K562 (cell line): ENCODE data around the gene CACNG7.

ENCODE experiments used
- CREB1 ChIP-seq, 2 experiments: sonication (generic) in 1 of 2; formaldehyde crosslinking in 1 of 2; IDR thresholded peaks; 2 replicates each; pipeline versions ENCODE4 v1.6.1 to v1.8.0; 2012 to 2022; ENCODE audit warnings: inconsistent platforms in 1 of 2, mild to moderate bottlenecking in 1 of 2, missing genetic modification reagents in 1 of 2, moderate library complexity in 1 of 2
- MXI1 ChIP-seq: IDR thresholded peaks from 2 replicates; pipeline ENCODE4 v1.6.1; 2011; ENCODE audit warnings: low read depth, mild to moderate bottlenecking, improper control_type of control experiment, low read length
- PHF8 ChIP-seq: fragments of 200-600 bp; sonication (generic); IDR thresholded peaks from 2 replicates; pipeline ENCODE4 v1.6.1; 2012; ENCODE audit warnings: mixed run types, mild to moderate bottlenecking, inconsistent platforms, low read length, moderate library complexity, borderline replicate concordance
- POLR2A ChIP-seq: fragments of 450-650 bp; conservative IDR thresholded peaks from 2 replicates; pipeline ENCODE4 v1.6.1; 2016
- SP1 ChIP-seq: sonication (generic); formaldehyde crosslinking; IDR thresholded peaks from 2 replicates; pipeline ENCODE4 v1.8.1; 2022; ENCODE audit warnings: mild to moderate bottlenecking, missing genetic modification reagents
- ZNF121 ChIP-seq: sonication (generic); formaldehyde crosslinking; conservative IDR thresholded peaks from 2 replicates; pipeline ENCODE4 v1.8.0; 2022; ENCODE audit warnings: missing genetic modification reagents
- ZNF274 ChIP-seq: IDR thresholded peaks from 2 replicates; pipeline ENCODE4 v1.6.1; 2011; ENCODE audit warnings: low read depth, mild to moderate bottlenecking, low read length, moderate library complexity, borderline replicate concordance
- TF ChIP-seq, protein P1 (sequence below), 3 experiments: IDR thresholded peaks in 2 of 3; conservative IDR thresholded peaks in 1 of 3; 2 replicates each; pipeline ENCODE4 v1.5.1; 2011 to 2012; ENCODE audit warnings: low read length in 3 of 3, mild to moderate bottlenecking in 3 of 3, control low read depth in 2 of 3, improper control_type of control experiment in 1 of 3, inconsistent platforms in 1 of 3, low read depth in 1 of 3, mixed read lengths in 1 of 3, moderate library complexity in 1 of 3; ENCODE audit not compliant: insufficient read depth in 2 of 3
- TF ChIP-seq, protein P2 (sequence below): sonication (generic); formaldehyde crosslinking; IDR thresholded peaks from 2 replicates; pipeline ENCODE4 v1.8.0; 2022; ENCODE audit warnings: mild to moderate bottlenecking, missing genetic modification reagents, borderline replicate concordance
- TF ChIP-seq, protein P3 (sequence below), 2 experiments: IDR thresholded peaks; 2 replicates each; pipeline ENCODE4 v1.6.1; 2011; ENCODE audit warnings: borderline replicate concordance in 1 of 2, control low read depth in 1 of 2, low read depth in 1 of 2, low read length in 1 of 2, mild to moderate bottlenecking in 1 of 2, mixed read lengths in 1 of 2, moderate library complexity in 1 of 2; ENCODE audit not compliant: insufficient read depth in 1 of 2, insufficient read length in 1 of 2, poor library complexity in 1 of 2, severe bottlenecking in 1 of 2; ENCODE audit errors: extremely low read depth in 1 of 2
- TF ChIP-seq, protein P4 (sequence below): fragments of 250-450 bp; sonication (Bioruptor Pico); IDR thresholded peaks from 2 replicates; pipeline ENCODE4 v1.8.0; 2021; ENCODE audit warnings: mild to moderate bottlenecking, moderate library complexity
- TF ChIP-seq, protein P5 (sequence below), 2 experiments: fragments of 200-800 bp in 1 of 2; sonication (Bioruptor generic) in 1 of 2; sonication (generic) in 1 of 2; formaldehyde crosslinking in 1 of 2; IDR thresholded peaks in 1 of 2; conservative IDR thresholded peaks in 1 of 2; 2 replicates each; pipeline versions ENCODE4 v1.5.0 to v1.6.1; 2016 to 2020; ENCODE audit warnings: missing compliant biosample characterization in 1 of 2, missing genetic modification characterization in 1 of 2, missing genetic modification reagents in 1 of 2

DNA sequence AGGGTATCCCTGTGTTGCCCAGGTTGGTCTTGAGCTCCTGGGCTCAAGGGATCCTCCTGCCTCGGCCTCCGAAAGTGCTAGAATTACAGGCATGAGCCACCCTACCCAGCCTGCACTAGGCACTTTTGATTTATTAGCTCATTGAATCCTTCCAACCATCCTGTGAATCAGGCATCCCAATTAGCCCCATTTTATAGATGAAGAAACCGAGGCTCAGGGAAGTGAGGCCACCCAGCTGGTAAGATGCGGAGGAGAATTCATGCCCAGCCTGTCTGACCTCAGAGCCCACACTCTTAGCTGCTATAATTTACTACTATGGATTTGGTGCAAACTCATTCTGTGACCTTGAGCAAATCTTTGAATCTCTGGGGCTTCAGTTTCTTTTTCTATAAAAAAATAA is 35.9 kb downstream of the CACNG7 start:
- TF ChIP-seq MXI1 (no peak), ZNF274 (no peak), ZNF121 (CRISPR knock-in tag) (no peak), SP1 (CRISPR knock-in tag) (no peak), PHF8 (no peak), POLR2A (no peak), CREB1 (IDR thresholded peaks at IDR 0.05) (no peak), CREB1 (CRISPR knock-in tag; IDR thresholded peaks at IDR 0.05) (no peak)
- TF ChIP-seq, protein P1, sequence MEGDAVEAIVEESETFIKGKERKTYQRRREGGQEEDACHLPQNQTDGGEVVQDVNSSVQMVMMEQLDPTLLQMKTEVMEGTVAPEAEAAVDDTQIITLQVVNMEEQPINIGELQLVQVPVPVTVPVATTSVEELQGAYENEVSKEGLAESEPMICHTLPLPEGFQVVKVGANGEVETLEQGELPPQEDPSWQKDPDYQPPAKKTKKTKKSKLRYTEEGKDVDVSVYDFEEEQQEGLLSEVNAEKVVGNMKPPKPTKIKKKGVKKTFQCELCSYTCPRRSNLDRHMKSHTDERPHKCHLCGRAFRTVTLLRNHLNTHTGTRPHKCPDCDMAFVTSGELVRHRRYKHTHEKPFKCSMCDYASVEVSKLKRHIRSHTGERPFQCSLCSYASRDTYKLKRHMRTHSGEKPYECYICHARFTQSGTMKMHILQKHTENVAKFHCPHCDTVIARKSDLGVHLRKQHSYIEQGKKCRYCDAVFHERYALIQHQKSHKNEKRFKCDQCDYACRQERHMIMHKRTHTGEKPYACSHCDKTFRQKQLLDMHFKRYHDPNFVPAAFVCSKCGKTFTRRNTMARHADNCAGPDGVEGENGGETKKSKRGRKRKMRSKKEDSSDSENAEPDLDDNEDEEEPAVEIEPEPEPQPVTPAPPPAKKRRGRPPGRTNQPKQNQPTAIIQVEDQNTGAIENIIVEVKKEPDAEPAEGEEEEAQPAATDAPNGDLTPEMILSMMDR (IDR thresholded peaks at IDR 0.05 in 2 of 3, conservative IDR thresholded peaks at IDR 0.05 in 1 of 3; ENCODE audit: insufficient read depth in 2 of 3, low read depth in 1 of 3, low read length in 3 of 3), result no peak
- TF ChIP-seq, protein P2, sequence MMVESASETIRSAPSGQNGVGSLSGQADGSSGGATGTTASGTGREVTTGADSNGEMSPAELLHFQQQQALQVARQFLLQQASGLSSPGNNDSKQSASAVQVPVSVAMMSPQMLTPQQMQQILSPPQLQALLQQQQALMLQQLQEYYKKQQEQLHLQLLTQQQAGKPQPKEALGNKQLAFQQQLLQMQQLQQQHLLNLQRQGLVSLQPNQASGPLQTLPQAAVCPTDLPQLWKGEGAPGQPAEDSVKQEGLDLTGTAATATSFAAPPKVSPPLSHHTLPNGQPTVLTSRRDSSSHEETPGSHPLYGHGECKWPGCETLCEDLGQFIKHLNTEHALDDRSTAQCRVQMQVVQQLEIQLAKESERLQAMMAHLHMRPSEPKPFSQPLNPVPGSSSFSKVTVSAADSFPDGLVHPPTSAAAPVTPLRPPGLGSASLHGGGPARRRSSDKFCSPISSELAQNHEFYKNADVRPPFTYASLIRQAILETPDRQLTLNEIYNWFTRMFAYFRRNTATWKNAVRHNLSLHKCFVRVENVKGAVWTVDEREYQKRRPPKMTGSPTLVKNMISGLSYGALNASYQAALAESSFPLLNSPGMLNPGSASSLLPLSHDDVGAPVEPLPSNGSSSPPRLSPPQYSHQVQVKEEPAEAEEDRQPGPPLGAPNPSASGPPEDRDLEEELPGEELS (CRISPR knock-in tag), result no peak
- TF ChIP-seq, protein P3, sequence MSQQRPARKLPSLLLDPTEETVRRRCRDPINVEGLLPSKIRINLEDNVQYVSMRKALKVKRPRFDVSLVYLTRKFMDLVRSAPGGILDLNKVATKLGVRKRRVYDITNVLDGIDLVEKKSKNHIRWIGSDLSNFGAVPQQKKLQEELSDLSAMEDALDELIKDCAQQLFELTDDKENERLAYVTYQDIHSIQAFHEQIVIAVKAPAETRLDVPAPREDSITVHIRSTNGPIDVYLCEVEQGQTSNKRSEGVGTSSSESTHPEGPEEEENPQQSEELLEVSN (IDR thresholded peaks at IDR 0.05; ENCODE audit: borderline replicate concordance in 1 of 2, extremely low read depth in 1 of 2, insufficient read depth in 1 of 2, insufficient read length in 1 of 2, low read depth in 1 of 2, low read length in 1 of 2, poor library complexity in 1 of 2, severe bottlenecking in 1 of 2), result no peak
- TF ChIP-seq, protein P4, sequence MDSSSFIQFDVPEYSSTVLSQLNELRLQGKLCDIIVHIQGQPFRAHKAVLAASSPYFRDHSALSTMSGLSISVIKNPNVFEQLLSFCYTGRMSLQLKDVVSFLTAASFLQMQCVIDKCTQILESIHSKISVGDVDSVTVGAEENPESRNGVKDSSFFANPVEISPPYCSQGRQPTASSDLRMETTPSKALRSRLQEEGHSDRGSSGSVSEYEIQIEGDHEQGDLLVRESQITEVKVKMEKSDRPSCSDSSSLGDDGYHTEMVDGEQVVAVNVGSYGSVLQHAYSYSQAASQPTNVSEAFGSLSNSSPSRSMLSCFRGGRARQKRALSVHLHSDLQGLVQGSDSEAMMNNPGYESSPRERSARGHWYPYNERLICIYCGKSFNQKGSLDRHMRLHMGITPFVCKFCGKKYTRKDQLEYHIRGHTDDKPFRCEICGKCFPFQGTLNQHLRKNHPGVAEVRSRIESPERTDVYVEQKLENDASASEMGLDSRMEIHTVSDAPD, result no peak
- TF ChIP-seq, protein P5, sequence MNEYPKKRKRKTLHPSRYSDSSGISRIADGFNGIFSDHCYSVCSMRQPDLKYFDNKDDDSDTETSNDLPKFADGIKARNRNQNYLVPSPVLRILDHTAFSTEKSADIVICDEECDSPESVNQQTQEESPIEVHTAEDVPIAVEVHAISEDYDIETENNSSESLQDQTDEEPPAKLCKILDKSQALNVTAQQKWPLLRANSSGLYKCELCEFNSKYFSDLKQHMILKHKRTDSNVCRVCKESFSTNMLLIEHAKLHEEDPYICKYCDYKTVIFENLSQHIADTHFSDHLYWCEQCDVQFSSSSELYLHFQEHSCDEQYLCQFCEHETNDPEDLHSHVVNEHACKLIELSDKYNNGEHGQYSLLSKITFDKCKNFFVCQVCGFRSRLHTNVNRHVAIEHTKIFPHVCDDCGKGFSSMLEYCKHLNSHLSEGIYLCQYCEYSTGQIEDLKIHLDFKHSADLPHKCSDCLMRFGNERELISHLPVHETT (CRISPR knock-in tag; conservative IDR thresholded peaks at IDR 0.05 in 1 of 2, IDR thresholded peaks at IDR 0.05 in 1 of 2), result no peak
